HEK293 (cell line): ENCODE measurements around the gene PYGO2.

Experiments used
- CTCF ChIA-PET: fragments of 350-600 bp; formaldehyde crosslinking; extraction: SDS; loops from one replicate; lab custom pipeline; 2021; ENCODE audit warnings: antibody characterized with exemption; lab: Yijun Ruan, JAX
- POLR2A ChIA-PET: fragments of 300-600 bp; formaldehyde crosslinking; extraction: SDS; loops from one replicate; lab custom pipeline; 2020; ENCODE audit warnings: antibody characterized with exemption, inconsistent platforms; lab: Yijun Ruan, JAX
- H3K27ac ChIP-seq: fragments of 200-500 bp; sonication (Bioruptor generic); 2 replicates; pipeline ENCODE4 v1.5.1; 2014; ENCODE audit warnings: low read depth, low read length, control low read depth, inconsistent platforms; ENCODE audit errors: extremely low read depth
- H3K36me3 ChIP-seq, 2 experiments: fragments of 200-500 bp in 1 of 2; sonication (Bioruptor generic) in 1 of 2; 1 replicate in 1 of 2; 2 replicates in 1 of 2; pipeline ENCODE4 v1.5.1; 2014 to 2017; ENCODE audit warnings: inconsistent platforms in 2 of 2, low read length in 2 of 2; ENCODE audit not compliant: control insufficient read depth in 2 of 2, insufficient read depth in 1 of 2
- H3K4me1 ChIP-seq: fragments of 200-500 bp; sonication (Bioruptor generic); 2 replicates; pipeline ENCODE4 v1.5.1; 2014; ENCODE audit warnings: mild to moderate bottlenecking, low read length, inconsistent platforms; ENCODE audit not compliant: control insufficient read depth, insufficient read depth
- H3K4me3 ChIP-seq: 2 replicates; pipeline ENCODE4 v1.5.1; 2011; ENCODE audit warnings: low read depth, mild to moderate bottlenecking, control low read depth, low read length, moderate library complexity
- H3K9me3 ChIP-seq: fragments of 200-500 bp; sonication (Bioruptor generic); 2 replicates; pipeline ENCODE4 v1.5.1; 2014; ENCODE audit warnings: low read depth, low read length, inconsistent platforms; ENCODE audit not compliant: control insufficient read depth, insufficient read depth
- GFI1B ChIP-seq: fragments of 450-650 bp; formaldehyde crosslinking; IDR thresholded peaks from 2 replicates; pipeline ENCODE4 v1.5.1; 2016; ENCODE audit warnings: missing biosample characterization, missing genetic modification characterization
- IKZF3 ChIP-seq: fragments of 450-650 bp; IDR thresholded peaks from 2 replicates; pipeline ENCODE4 v1.5.0; 2018; ENCODE audit warnings: missing biosample characterization, mild to moderate bottlenecking, missing genetic modification characterization, moderate library complexity
- ZBTB7A ChIP-seq: fragments of 450-650 bp; formaldehyde crosslinking; IDR thresholded peaks from 2 replicates; pipeline ENCODE4 v1.5.1; 2016; ENCODE audit warnings: low read depth, missing biosample characterization, missing genetic modification characterization
- ZEB2 ChIP-seq: fragments of 450-650 bp; formaldehyde crosslinking; IDR thresholded peaks from 2 replicates; pipeline ENCODE4 v1.5.1; 2016; ENCODE audit warnings: missing biosample characterization, missing genetic modification characterization
- ZNF140 ChIP-seq: fragments of 450-650 bp; formaldehyde crosslinking; IDR thresholded peaks from 2 replicates; pipeline ENCODE4 v1.5.1; 2016; ENCODE audit warnings: missing biosample characterization, missing genetic modification characterization
- ZNF157 ChIP-seq: fragments of 450-650 bp; formaldehyde crosslinking; IDR thresholded peaks from 2 replicates; pipeline ENCODE4 v1.5.1; 2016; ENCODE audit warnings: missing biosample characterization, missing genetic modification characterization
- ZNF19 ChIP-seq: fragments of 450-650 bp; formaldehyde crosslinking; IDR thresholded peaks from 2 replicates; pipeline ENCODE4; 2016; ENCODE audit warnings: missing biosample characterization, missing genetic modification characterization, low read depth
- ZNF221 ChIP-seq: fragments of 450-650 bp; formaldehyde crosslinking; IDR thresholded peaks from 2 replicates; pipeline ENCODE4 v1.5.1; 2017; ENCODE audit warnings: missing biosample characterization, missing genetic modification characterization, borderline replicate concordance
- ZNF366 ChIP-seq: fragments of 450-650 bp; formaldehyde crosslinking; conservative IDR thresholded peaks from 2 replicates; pipeline ENCODE4 v1.5.1; 2016; ENCODE audit warnings: missing biosample characterization, missing genetic modification characterization
- ZNF501 ChIP-seq: fragments of 450-650 bp; formaldehyde crosslinking; IDR thresholded peaks from 2 replicates; pipeline ENCODE4 v1.5.1; 2016; ENCODE audit warnings: missing biosample characterization, missing genetic modification characterization
- ZNF518A ChIP-seq: fragments of 450-650 bp; formaldehyde crosslinking; conservative IDR thresholded peaks from 2 replicates; pipeline ENCODE4 v1.5.1; 2016; ENCODE audit warnings: low read depth, missing biosample characterization, missing genetic modification characterization
- ZNF549 ChIP-seq: fragments of 450-650 bp; IDR thresholded peaks from 2 replicates; pipeline ENCODE4 v1.5.1; 2018; ENCODE audit warnings: missing biosample characterization, missing genetic modification characterization, mild to moderate bottlenecking, inconsistent platforms, moderate library complexity
- ZNF560 ChIP-seq: fragments of 450-650 bp; formaldehyde crosslinking; IDR thresholded peaks from 2 replicates; pipeline ENCODE4 v1.5.1; 2017; ENCODE audit warnings: missing biosample characterization, missing genetic modification characterization, borderline replicate concordance
- ZNF596 ChIP-seq: fragments of 450-650 bp; IDR thresholded peaks from 2 replicates; pipeline ENCODE4 v1.5.0; 2018; ENCODE audit warnings: missing biosample characterization, mild to moderate bottlenecking, missing genetic modification characterization, moderate library complexity
- ZNF645 ChIP-seq: fragments of 450-650 bp; formaldehyde crosslinking; IDR thresholded peaks from 2 replicates; pipeline ENCODE4; 2016; ENCODE audit warnings: missing biosample characterization, missing genetic modification characterization
- TF ChIP-seq, protein P1 (sequence below): fragments of 450-650 bp; formaldehyde crosslinking; IDR thresholded peaks from 2 replicates; pipeline ENCODE4 v1.5.1; 2016; ENCODE audit warnings: missing biosample characterization, missing genetic modification characterization
- TF ChIP-seq, protein P2 (sequence below): fragments of 450-650 bp; formaldehyde crosslinking; IDR thresholded peaks from 2 replicates; pipeline ENCODE4 v1.5.1; 2016; ENCODE audit warnings: missing biosample characterization, missing genetic modification characterization, borderline replicate concordance
- TF ChIP-seq, protein P3 (sequence below): fragments of 450-650 bp; formaldehyde crosslinking; IDR thresholded peaks from 2 replicates; pipeline ENCODE4 v1.5.1; 2016; ENCODE audit warnings: missing biosample characterization, missing genetic modification characterization
- TF ChIP-seq, protein P4 (sequence below): fragments of 450-650 bp; formaldehyde crosslinking; IDR thresholded peaks from 2 replicates; pipeline ENCODE4 v1.5.1; 2016; ENCODE audit warnings: missing biosample characterization, missing genetic modification characterization

PYGO2 gene

GRCh38 chr1:155003227-155003765, 41.7 kb upstream of the PYGO2 start:
- CTCF ChIA-PET, result interaction anchor here (1.1 to 2.1 kb wide), 3 partner anchors 8 to 47 kb away, joined by 3 to 11 read pairs (median 5); partner anchors contain the start of gene ADAM15
- peak overlapping the region; percentile 87; the same call in 1 of the 2 replicates for H3K27ac ChIP-seq
- peaks cover 13% of the 10 kb centered on the region for H3K4me1 ChIP-seq
- no peak for TF ChIP-seq ZNF549 (tag by site-specific recombination)
- no peak for TF ChIP-seq ZNF560 (tag by site-specific recombination)
- no peak for TF ChIP-seq GFI1B
- TF ChIP-seq, protein P1, sequence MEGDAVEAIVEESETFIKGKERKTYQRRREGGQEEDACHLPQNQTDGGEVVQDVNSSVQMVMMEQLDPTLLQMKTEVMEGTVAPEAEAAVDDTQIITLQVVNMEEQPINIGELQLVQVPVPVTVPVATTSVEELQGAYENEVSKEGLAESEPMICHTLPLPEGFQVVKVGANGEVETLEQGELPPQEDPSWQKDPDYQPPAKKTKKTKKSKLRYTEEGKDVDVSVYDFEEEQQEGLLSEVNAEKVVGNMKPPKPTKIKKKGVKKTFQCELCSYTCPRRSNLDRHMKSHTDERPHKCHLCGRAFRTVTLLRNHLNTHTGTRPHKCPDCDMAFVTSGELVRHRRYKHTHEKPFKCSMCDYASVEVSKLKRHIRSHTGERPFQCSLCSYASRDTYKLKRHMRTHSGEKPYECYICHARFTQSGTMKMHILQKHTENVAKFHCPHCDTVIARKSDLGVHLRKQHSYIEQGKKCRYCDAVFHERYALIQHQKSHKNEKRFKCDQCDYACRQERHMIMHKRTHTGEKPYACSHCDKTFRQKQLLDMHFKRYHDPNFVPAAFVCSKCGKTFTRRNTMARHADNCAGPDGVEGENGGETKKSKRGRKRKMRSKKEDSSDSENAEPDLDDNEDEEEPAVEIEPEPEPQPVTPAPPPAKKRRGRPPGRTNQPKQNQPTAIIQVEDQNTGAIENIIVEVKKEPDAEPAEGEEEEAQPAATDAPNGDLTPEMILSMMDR, result peak; percentile 47; the same call in 1 of the 2 replicates
- TF ChIP-seq ZBTB7A (tag by site-specific recombination), result no peak
- TF ChIP-seq ZNF221, result no peak
- 0 out of 2 replicates have a peak, but pooled peaks have one; percentile 17 for TF ChIP-seq ZNF596 (tag by site-specific recombination)
- TF ChIP-seq, protein P2, sequence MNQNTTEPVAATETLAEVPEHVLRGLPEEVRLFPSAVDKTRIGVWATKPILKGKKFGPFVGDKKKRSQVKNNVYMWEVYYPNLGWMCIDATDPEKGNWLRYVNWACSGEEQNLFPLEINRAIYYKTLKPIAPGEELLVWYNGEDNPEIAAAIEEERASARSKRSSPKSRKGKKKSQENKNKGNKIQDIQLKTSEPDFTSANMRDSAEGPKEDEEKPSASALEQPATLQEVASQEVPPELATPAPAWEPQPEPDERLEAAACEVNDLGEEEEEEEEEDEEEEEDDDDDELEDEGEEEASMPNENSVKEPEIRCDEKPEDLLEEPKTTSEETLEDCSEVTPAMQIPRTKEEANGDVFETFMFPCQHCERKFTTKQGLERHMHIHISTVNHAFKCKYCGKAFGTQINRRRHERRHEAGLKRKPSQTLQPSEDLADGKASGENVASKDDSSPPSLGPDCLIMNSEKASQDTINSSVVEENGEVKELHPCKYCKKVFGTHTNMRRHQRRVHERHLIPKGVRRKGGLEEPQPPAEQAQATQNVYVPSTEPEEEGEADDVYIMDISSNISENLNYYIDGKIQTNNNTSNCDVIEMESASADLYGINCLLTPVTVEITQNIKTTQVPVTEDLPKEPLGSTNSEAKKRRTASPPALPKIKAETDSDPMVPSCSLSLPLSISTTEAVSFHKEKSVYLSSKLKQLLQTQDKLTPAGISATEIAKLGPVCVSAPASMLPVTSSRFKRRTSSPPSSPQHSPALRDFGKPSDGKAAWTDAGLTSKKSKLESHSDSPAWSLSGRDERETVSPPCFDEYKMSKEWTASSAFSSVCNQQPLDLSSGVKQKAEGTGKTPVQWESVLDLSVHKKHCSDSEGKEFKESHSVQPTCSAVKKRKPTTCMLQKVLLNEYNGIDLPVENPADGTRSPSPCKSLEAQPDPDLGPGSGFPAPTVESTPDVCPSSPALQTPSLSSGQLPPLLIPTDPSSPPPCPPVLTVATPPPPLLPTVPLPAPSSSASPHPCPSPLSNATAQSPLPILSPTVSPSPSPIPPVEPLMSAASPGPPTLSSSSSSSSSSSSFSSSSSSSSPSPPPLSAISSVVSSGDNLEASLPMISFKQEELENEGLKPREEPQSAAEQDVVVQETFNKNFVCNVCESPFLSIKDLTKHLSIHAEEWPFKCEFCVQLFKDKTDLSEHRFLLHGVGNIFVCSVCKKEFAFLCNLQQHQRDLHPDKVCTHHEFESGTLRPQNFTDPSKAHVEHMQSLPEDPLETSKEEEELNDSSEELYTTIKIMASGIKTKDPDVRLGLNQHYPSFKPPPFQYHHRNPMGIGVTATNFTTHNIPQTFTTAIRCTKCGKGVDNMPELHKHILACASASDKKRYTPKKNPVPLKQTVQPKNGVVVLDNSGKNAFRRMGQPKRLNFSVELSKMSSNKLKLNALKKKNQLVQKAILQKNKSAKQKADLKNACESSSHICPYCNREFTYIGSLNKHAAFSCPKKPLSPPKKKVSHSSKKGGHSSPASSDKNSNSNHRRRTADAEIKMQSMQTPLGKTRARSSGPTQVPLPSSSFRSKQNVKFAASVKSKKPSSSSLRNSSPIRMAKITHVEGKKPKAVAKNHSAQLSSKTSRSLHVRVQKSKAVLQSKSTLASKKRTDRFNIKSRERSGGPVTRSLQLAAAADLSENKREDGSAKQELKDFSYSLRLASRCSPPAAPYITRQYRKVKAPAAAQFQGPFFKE (tag by site-specific recombination), result no peak
- TF ChIP-seq ZNF645 (tag by site-specific recombination), result no peak
- TF ChIP-seq ZNF140, result no peak
- no peak for TF ChIP-seq ZNF501
- TF ChIP-seq ZEB2 (tag by site-specific recombination), result peak; percentile 37; the same call in 1 of the 2 replicates
- no peak for TF ChIP-seq ZNF518A (tag by site-specific recombination)
- TF ChIP-seq ZNF157 (tag by site-specific recombination), result no peak
- TF ChIP-seq ZNF366 (tag by site-specific recombination), result 0 out of 2 replicates have a peak, but pooled peaks have one; percentile 13
- TF ChIP-seq, protein P3, sequence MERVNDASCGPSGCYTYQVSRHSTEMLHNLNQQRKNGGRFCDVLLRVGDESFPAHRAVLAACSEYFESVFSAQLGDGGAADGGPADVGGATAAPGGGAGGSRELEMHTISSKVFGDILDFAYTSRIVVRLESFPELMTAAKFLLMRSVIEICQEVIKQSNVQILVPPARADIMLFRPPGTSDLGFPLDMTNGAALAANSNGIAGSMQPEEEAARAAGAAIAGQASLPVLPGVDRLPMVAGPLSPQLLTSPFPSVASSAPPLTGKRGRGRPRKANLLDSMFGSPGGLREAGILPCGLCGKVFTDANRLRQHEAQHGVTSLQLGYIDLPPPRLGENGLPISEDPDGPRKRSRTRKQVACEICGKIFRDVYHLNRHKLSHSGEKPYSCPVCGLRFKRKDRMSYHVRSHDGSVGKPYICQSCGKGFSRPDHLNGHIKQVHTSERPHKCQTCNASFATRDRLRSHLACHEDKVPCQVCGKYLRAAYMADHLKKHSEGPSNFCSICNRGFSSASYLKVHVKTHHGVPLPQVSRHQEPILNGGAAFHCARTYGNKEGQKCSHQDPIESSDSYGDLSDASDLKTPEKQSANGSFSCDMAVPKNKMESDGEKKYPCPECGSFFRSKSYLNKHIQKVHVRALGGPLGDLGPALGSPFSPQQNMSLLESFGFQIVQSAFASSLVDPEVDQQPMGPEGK (tag by site-specific recombination), result 0 out of 2 replicates have a peak, but pooled peaks have one; percentile 3
- TF ChIP-seq IKZF3 (tag by site-specific recombination), result no peak
- TF ChIP-seq ZNF19 (tag by site-specific recombination), result no peak
- TF ChIP-seq, protein P4, sequence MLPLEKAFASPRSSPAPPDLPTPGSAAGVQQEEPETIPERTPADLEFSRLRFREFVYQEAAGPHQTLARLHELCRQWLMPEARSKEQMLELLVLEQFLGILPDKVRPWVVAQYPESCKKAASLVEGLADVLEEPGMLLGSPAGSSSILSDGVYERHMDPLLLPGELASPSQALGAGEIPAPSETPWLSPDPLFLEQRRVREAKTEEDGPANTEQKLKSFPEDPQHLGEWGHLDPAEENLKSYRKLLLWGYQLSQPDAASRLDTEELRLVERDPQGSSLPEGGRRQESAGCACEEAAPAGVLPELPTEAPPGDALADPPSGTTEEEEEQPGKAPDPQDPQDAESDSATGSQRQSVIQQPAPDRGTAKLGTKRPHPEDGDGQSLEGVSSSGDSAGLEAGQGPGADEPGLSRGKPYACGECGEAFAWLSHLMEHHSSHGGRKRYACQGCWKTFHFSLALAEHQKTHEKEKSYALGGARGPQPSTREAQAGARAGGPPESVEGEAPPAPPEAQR, result no peak

More at GRCh38 chr1:155003227-155003765, 41.7 kb upstream of the PYGO2 start:
- Histone ChIP-seq H3K9me3 (no peaks in the 10 kb centered on the region), H3K36me3 (no peaks in the 10 kb centered on the region), H3K4me3 (peak overlapping the region; percentile 50)
- POLR2A ChIA-PET, result interaction anchor here (0.6 to 2.1 kb wide), 7 partner anchors 8 to 82 kb away, joined by 3 to 9 read pairs (median 7); partner anchors contain the start of genes FLAD1 and PYGO2
